ENCODE results near the gene CARD11.

DNA sequence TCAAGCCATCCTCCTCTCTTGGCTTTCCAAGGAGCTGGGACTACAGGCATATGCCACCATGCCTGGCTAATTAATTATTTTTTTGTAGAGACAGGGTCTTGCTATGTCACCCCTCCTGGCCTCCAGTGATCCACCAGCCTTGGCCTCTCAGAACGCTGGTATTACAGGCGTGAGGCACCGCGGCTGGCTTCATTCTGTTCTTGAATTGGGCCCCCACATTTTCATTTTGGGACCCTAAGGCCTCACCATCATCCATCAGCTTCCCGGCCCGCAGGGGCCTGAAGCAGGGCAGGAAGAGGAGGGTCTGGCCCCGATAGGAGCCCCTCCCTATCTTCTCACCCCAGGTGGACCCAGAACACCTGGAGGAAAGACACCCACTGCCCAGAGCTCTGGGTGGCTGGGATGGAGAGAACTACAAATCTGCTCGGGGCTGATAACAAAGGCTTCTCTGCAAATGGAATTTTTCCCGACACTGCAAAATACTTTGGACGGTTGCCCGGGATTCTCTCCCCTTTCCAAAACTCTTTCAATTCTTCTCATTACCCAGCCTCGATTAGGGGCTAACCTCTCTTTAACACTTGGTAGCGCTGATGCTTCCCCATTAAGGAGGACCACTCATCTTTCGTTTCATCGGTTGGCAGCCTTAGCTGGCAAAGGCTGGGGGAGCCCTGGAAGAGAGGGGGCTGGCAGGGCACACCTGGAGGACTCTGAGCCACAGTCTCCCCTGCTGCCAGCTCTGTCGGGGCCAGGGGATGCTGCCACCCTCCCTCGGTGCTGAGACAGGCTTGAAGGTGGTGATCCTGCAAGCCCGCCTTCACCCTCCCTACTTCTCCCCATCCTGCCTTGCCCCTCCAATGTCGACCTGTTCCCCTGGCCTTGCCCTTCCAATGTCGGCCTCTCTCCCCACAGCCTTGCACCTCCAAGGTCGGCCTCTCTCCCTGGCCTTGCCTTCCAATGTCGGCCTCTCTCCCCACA lies 118.5 kb downstream of the CARD11 start:
- TF ChIP-seq EP300 (conservative IDR thresholded peaks at IDR 0.05; ENCODE audit: poor library complexity, severe bottlenecking) (no peak), RAD21 (conservative IDR thresholded peaks at IDR 0.05) (no peak), SMC3 (conservative IDR thresholded peaks at IDR 0.05; ENCODE audit: poor library complexity) (no peak), EZH2 (IDR thresholded peaks at IDR 0.05; ENCODE audit: borderline replicate concordance, insufficient read depth, low read length, poor library complexity, severe bottlenecking) (no peak)
- TF ChIP-seq, protein P1, sequence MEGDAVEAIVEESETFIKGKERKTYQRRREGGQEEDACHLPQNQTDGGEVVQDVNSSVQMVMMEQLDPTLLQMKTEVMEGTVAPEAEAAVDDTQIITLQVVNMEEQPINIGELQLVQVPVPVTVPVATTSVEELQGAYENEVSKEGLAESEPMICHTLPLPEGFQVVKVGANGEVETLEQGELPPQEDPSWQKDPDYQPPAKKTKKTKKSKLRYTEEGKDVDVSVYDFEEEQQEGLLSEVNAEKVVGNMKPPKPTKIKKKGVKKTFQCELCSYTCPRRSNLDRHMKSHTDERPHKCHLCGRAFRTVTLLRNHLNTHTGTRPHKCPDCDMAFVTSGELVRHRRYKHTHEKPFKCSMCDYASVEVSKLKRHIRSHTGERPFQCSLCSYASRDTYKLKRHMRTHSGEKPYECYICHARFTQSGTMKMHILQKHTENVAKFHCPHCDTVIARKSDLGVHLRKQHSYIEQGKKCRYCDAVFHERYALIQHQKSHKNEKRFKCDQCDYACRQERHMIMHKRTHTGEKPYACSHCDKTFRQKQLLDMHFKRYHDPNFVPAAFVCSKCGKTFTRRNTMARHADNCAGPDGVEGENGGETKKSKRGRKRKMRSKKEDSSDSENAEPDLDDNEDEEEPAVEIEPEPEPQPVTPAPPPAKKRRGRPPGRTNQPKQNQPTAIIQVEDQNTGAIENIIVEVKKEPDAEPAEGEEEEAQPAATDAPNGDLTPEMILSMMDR (IDR thresholded peaks at IDR 0.05; ENCODE audit: poor library complexity, severe bottlenecking), result no peak
- TF ChIP-seq, protein P2, sequence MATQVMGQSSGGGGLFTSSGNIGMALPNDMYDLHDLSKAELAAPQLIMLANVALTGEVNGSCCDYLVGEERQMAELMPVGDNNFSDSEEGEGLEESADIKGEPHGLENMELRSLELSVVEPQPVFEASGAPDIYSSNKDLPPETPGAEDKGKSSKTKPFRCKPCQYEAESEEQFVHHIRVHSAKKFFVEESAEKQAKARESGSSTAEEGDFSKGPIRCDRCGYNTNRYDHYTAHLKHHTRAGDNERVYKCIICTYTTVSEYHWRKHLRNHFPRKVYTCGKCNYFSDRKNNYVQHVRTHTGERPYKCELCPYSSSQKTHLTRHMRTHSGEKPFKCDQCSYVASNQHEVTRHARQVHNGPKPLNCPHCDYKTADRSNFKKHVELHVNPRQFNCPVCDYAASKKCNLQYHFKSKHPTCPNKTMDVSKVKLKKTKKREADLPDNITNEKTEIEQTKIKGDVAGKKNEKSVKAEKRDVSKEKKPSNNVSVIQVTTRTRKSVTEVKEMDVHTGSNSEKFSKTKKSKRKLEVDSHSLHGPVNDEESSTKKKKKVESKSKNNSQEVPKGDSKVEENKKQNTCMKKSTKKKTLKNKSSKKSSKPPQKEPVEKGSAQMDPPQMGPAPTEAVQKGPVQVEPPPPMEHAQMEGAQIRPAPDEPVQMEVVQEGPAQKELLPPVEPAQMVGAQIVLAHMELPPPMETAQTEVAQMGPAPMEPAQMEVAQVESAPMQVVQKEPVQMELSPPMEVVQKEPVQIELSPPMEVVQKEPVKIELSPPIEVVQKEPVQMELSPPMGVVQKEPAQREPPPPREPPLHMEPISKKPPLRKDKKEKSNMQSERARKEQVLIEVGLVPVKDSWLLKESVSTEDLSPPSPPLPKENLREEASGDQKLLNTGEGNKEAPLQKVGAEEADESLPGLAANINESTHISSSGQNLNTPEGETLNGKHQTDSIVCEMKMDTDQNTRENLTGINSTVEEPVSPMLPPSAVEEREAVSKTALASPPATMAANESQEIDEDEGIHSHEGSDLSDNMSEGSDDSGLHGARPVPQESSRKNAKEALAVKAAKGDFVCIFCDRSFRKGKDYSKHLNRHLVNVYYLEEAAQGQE (IDR thresholded peaks at IDR 0.05; ENCODE audit: borderline replicate concordance), result no peak
